ENCODE data around the gene CACNA2D4. TPM values are rescaled to one million over a fixed set of nuclear protein-coding genes. Genes with fewer than 3 reads are reported as not detected.

The CACNA2D4 gene
- total RNA-seq, 1 donor: 0.72 TPM

- no peaks in the 10 kb centered on the region for H3K79me2 ChIP-seq (ENCODE audit: insufficient read depth, low read length)
- TF ChIP-seq CTCF (IDR thresholded peaks at IDR 0.05; ENCODE audit: extremely low read depth, low read depth, low read length): no peak
Measured at GRCh38 chr12:1855241-1855640, 63.2 kb downstream of the CACNA2D4 start.

GRCh38 chr12:1853716-1854115 is 64.7 kb downstream of the CACNA2D4 start:
- Histone ChIP-seq H4K20me1 (ENCODE audit: insufficient read depth, low read length) (no peaks in the 10 kb centered on the region), H2AFZ (ENCODE audit: low read length) (no peak overlapping the region), H3K4me2 (ENCODE audit: insufficient read depth, low read length) (no peak overlapping the region), H3K79me2 (ENCODE audit: insufficient read depth, low read length) (no peaks in the 10 kb centered on the region), H3K27ac (ENCODE audit: low read depth, low read length) (no peak overlapping the region), H3K4me1 (ENCODE audit: insufficient read depth, low read length) (no peaks in the 10 kb centered on the region), H3K36me3 (ENCODE audit: insufficient read depth, low read length) (no peaks in the 10 kb centered on the region), H3K27me3 (ENCODE audit: insufficient read depth, low read length) (peaks cover 44% of the 10 kb centered on the region), H3K4me3 (ENCODE audit: insufficient read depth, low read length) (no peak overlapping the region), H3K9me3 (ENCODE audit: low read depth, low read length) (peaks cover 11% of the 10 kb centered on the region)
- no peak for TF ChIP-seq CTCF (IDR thresholded peaks at IDR 0.05; ENCODE audit: extremely low read depth, low read depth, low read length)
- DNase-seq (ENCODE audit: insufficient read length, low spot score, missing footprints): no peak

More at GRCh38 chr12:1855241-1855640, 63.2 kb downstream of the CACNA2D4 start:
- Histone ChIP-seq H3K27me3 (ENCODE audit: insufficient read depth, low read length) (peaks cover 47% of the 10 kb centered on the region), H2AFZ (ENCODE audit: low read length) (no peak overlapping the region), H3K9me3 (ENCODE audit: low read depth, low read length) (peaks cover 11% of the 10 kb centered on the region), H4K20me1 (ENCODE audit: insufficient read depth, low read length) (no peaks in the 10 kb centered on the region), H3K4me3 (ENCODE audit: insufficient read depth, low read length) (no peak overlapping the region), H3K4me2 (ENCODE audit: insufficient read depth, low read length) (no peak overlapping the region), H3K36me3 (ENCODE audit: insufficient read depth, low read length) (no peaks in the 10 kb centered on the region), H3K4me1 (ENCODE audit: insufficient read depth, low read length) (no peaks in the 10 kb centered on the region), H3K27ac (ENCODE audit: low read depth, low read length) (no peak overlapping the region)
- no peak for DNase-seq (ENCODE audit: insufficient read length, low spot score, missing footprints)

- Histone ChIP-seq H2AFZ (ENCODE audit: low read length) (no peak overlapping the region), H3K4me1 (ENCODE audit: insufficient read depth, low read length) (no peaks in the 10 kb centered on the region), H3K27me3 (ENCODE audit: insufficient read depth, low read length) (peaks cover 44% of the 10 kb centered on the region), H3K4me2 (ENCODE audit: insufficient read depth, low read length) (no peak overlapping the region), H3K27ac (ENCODE audit: low read depth, low read length) (no peak overlapping the region), H4K20me1 (ENCODE audit: insufficient read depth, low read length) (no peaks in the 10 kb centered on the region), H3K9me3 (ENCODE audit: low read depth, low read length) (peaks cover 11% of the 10 kb centered on the region), H3K4me3 (ENCODE audit: insufficient read depth, low read length) (no peak overlapping the region), H3K36me3 (ENCODE audit: insufficient read depth, low read length) (no peaks in the 10 kb centered on the region), H3K79me2 (ENCODE audit: insufficient read depth, low read length) (no peaks in the 10 kb centered on the region)
- TF ChIP-seq CTCF (IDR thresholded peaks at IDR 0.05; ENCODE audit: extremely low read depth, low read depth, low read length): no peak
- no peak for DNase-seq (ENCODE audit: insufficient read length, low spot score, missing footprints)
Measured at GRCh38 chr12:1852076-1852475, 66.4 kb downstream of the CACNA2D4 start.

GRCh38 chr12:1851151-1851701 is 67.2 kb downstream of the CACNA2D4 start:
- H4K20me1 ChIP-seq (ENCODE audit: insufficient read depth, low read length): no peaks in the 10 kb centered on the region
- DNase-seq (ENCODE audit: insufficient read length, low spot score, missing footprints): peak; percentile 92
- H3K27me3 ChIP-seq (ENCODE audit: insufficient read depth, low read length): peaks cover 46% of the 10 kb centered on the region
- no peak overlapping the region for H3K4me3 ChIP-seq (ENCODE audit: insufficient read depth, low read length)
- no peaks in the 10 kb centered on the region for H3K79me2 ChIP-seq (ENCODE audit: insufficient read depth, low read length)
- no peak overlapping the region for H2AFZ ChIP-seq (ENCODE audit: low read length)
- H3K9me3 ChIP-seq (ENCODE audit: low read depth, low read length): peaks cover 11% of the 10 kb centered on the region
- no peak for TF ChIP-seq CTCF (IDR thresholded peaks at IDR 0.05; ENCODE audit: extremely low read depth, low read depth, low read length)
- no peaks in the 10 kb centered on the region for H3K4me1 ChIP-seq (ENCODE audit: insufficient read depth, low read length)
- no peak overlapping the region for H3K4me2 ChIP-seq (ENCODE audit: insufficient read depth, low read length)
- no peak overlapping the region for H3K27ac ChIP-seq (ENCODE audit: low read depth, low read length)
- H3K36me3 ChIP-seq (ENCODE audit: insufficient read depth, low read length): no peaks in the 10 kb centered on the region
